Heart left ventricle (tissue), 16 donors: ENCODE data around the gene OR3A3. TPM values are rescaled to one million over a fixed set of nuclear protein-coding genes. Genes with fewer than 3 reads are reported as not detected.
"Not testable (repeated sequence)": the region's sequence is repeated elsewhere in the genome, so short reads cannot be mapped to it uniquely, and the experiment has no call there.

Source experiments
- ATAC-seq, 4 donors: fragments of 200-7000 bp; cut with Tn5 transposase; one replicate each; pipeline ENCODE4 v1.9.1; 2020 to 2022; ENCODE audit warnings: moderate library complexity in 4 of 4, mild to moderate bottlenecking in 3 of 4, moderate number of reproducible peaks in 1 of 4
- DNase-seq, 5 donors: peaks; one replicate each; pipeline ENCODE4 v3.0.0-alpha.2; 2020
- H3K27ac ChIP-seq, 12 donors: fragments of 200-600 bp; sonication (generic) in 4 of 12; one replicate each; pipeline versions ENCODE4 v1.5.0 to v1.8.0; 2016 to 2022; ENCODE audit warnings: mild to moderate bottlenecking in 2 of 12
- H3K27me3 ChIP-seq, 9 donors: fragments of 200-600 bp; sonication (generic) in 2 of 9; one replicate each; pipeline versions ENCODE4 v1.5.1 to v1.8.0; 2016 to 2022; ENCODE audit warnings: mild to moderate bottlenecking in 3 of 9
- H3K36me3 ChIP-seq, 9 donors: fragments of 200-600 bp; sonication (generic) in 2 of 9; one replicate each; pipeline versions ENCODE4 v1.5.0 to v1.8.0; 2018 to 2022; ENCODE audit warnings: mild to moderate bottlenecking in 2 of 9
- H3K4me1 ChIP-seq, 12 donors: fragments of 200-600 bp; sonication (generic) in 4 of 12; one replicate each; pipeline versions ENCODE4 v1.5.0 to v1.8.0; 2016 to 2022; ENCODE audit warnings: mild to moderate bottlenecking in 3 of 12
- H3K4me3 ChIP-seq, 12 donors: fragments of 200-600 bp; sonication (generic) in 4 of 12; one replicate each; pipeline versions ENCODE4 v1.5.0 to v1.8.0; 2017 to 2022; ENCODE audit warnings: mild to moderate bottlenecking in 9 of 12, moderate library complexity in 4 of 12
- H3K9me3 ChIP-seq, 12 donors: fragments of 200-600 bp; sonication (generic) in 4 of 12; one replicate each; pipeline versions ENCODE4 v1.5.0 to v1.8.0; 2016 to 2022; ENCODE audit warnings: mild to moderate bottlenecking in 1 of 12
- CTCF ChIP-seq, 12 donors: fragments of 200-600 bp; sonication (generic) in 4 of 12; IDR thresholded peaks; one replicate each; pipeline versions ENCODE4 v1.5.0 to v1.8.0; 2018 to 2022; ENCODE audit warnings: antibody characterized with exemption in 12 of 12, mild to moderate bottlenecking in 5 of 12
- POLR2A ChIP-seq, 2 donors: fragments of 450-650 bp; IDR thresholded peaks; one replicate each; pipeline ENCODE4 v1.6.1; 2017; ENCODE audit warnings: antibody characterized with exemption in 2 of 2, mild to moderate bottlenecking in 2 of 2, moderate library complexity in 2 of 2
- WGBS, 4 donors: extraction: QIAGEN DNeasy Blood & Tissue Kit in 2 of 4; methylation state at CpG; one replicate each; pipeline versions ENCODE4 v1.1.5 to v1.1.7; 2013 to 2018; 5-methylcytosine and 5-hydroxymethylcytosine counted together
- intact Hi-C, 10 donors: fragments of 100-400 bp; cut with DNase I; formaldehyde crosslinking; loops; one replicate each; pipeline versions ENCODE4 v1.11.1 to v1.14.2; 2022
- polyA plus RNA-seq, 2 donors: library from polyadenylated mRNA; stranded (reverse); fragments of 200-250 nt; gene quantifications; one replicate each; pipeline ENCODE4 v1.2.3, GENCODE V29; 2013
- total RNA-seq, 9 donors: library from RNA; depleted of rRNA in 2 of 9; stranded (reverse); fragments of >200 nt in 2 of 9; fragmentation: NEBNext Ultra II Directional in 3 of 9; extraction: Animal tissue kit (Norgen Biotek cat#: 25700) in 3 of 9; gene quantifications; one replicate each; pipeline versions ENCODE4 v1.1.0 to v1.2.4, GENCODE V29; 2016 to 2023
- donor health status: ischemic (EF 13 %, LVEDD 7.1; RV severe dilation, severe dysfunction).
- donor health status: healthy with polysubstance abuse.
- donor health status: DM: no; HTN: yes; CAD: no.
- donor health status: DM: no; HTN: no; CAD: no.
- donor health status: ischemic (EF 25% LVEDD 6.9; RV normal size, moderate dysfunction).
- donor health status: ischemic (EF 25% LVEDD 5.7; RV mildly dilated, moderate dysfunction).
- donor health status: healthy.
- donor health status: DM: yes; HTN: yes; CAD: no.
- donor health status: ischemic (EF 35%, LVEDD 5.7; RV mildly dilated, moderate dysfunction).
- donor health status: nonischemic (EF 11% LVEDD 7.7; RV severe dilation, severe dysfunction).
- donor health status: DM: yes; HTN: yes; CAD: no.
- donor health status: PGD.
- donor health status: ischemic (EF 29% LVEDD 5.4; RV normal size, mild dysfunction).
- donor health status: nonischemic (EF 23%, LVEDD 6.1; RV moderate dilation, normal function).

Gene OR3A3
- total and polyA plus RNA-seq, 11 donors, result not detected

- WGBS, 4 donors, result 42 to 55% (median 53%) methylated on average over 2 of the region's 2 CpGs
- Histone ChIP-seq H3K9me3 (peaks cover 0 to 7% (median 0%) of the 10 kb centered on the region in 12 donors), H3K27me3 (no peaks in the 10 kb centered on the region), H3K4me3 (no peak overlapping the region), H3K27ac (no peak overlapping the region), H3K4me1 (no peaks in the 10 kb centered on the region), H3K36me3 (no peaks in the 10 kb centered on the region)
- intact Hi-C loops, result no loop called here
- DNase-seq (no peak), ATAC-seq (no peak)
- TF ChIP-seq CTCF (IDR thresholded peaks at IDR 0.05), result no peak
- no peak for TF ChIP-seq POLR2A (IDR thresholded peaks at IDR 0.05)
Measured at GRCh38 chr17:3447625-3448024, 36.5 kb downstream of the OR3A3 start.

GRCh38 chr17:3448059-3448665 lies 37.0 kb downstream of the OR3A3 start:
- Histone ChIP-seq H3K9me3 (peaks cover 0 to 7% (median 0%) of the 10 kb centered on the region in 12 donors), H3K27ac (no peak overlapping the region), H3K4me3 (no peak overlapping the region), H3K4me1 (no peaks in the 10 kb centered on the region), H3K27me3 (no peaks in the 10 kb centered on the region), H3K36me3 (no peaks in the 10 kb centered on the region)
- WGBS, 4 donors, result 47 to 54% (median 51%) methylated on average over 2 of the region's 2 CpGs
- ATAC-seq (no peak), DNase-seq (no peak)
- TF ChIP-seq CTCF (IDR thresholded peaks at IDR 0.05), result no peak
- no peak for TF ChIP-seq POLR2A (IDR thresholded peaks at IDR 0.05)
- intact Hi-C loops, result no loop called here

GRCh38 chr17:3466355-3466754 lies 55.2 kb downstream of the OR3A3 start:
- H3K4me3 ChIP-seq, ATAC-seq, DNase-seq, H3K36me3 ChIP-seq, H3K4me1 ChIP-seq, H3K9me3 ChIP-seq, intact Hi-C loops, H3K27ac ChIP-seq, H3K27me3 ChIP-seq: not testable (repeated sequence)
- 75 to 88% (median 83%) methylated on average over 1 of the region's 1 CpG for WGBS, 4 donors

- TF ChIP-seq POLR2A (IDR thresholded peaks at IDR 0.05) (no peak), CTCF (IDR thresholded peaks at IDR 0.05) (no peak)
- intact Hi-C loops, result no loop called here
Measured at GRCh38 chr17:3469529-3469928, 58.4 kb downstream of the OR3A3 start.

GRCh38 chr17:3471599-3471998 lies 60.4 kb downstream of the OR3A3 start, which contains the start of gene SPATA22:
TSS of gene SPATA22 (minus strand) at chr17:3471819. CDS start at chr17:3469325, 2,494 bp downstream.
- TF ChIP-seq POLR2A (IDR thresholded peaks at IDR 0.05), result no peak
- TF ChIP-seq CTCF (IDR thresholded peaks at IDR 0.05), result no peak
- no peaks in the 10 kb centered on the region for H3K36me3 ChIP-seq
- H3K4me3 ChIP-seq, result no peak within 1 kb of the TSS
- H3K27me3 ChIP-seq, result no peaks in the 10 kb centered on the region
- intact Hi-C loops, result no loop called here
- ATAC-seq (no peak), DNase-seq (no peak)
- peaks cover 0 to 13% (median 0%) of the 10 kb centered on the region in 12 donors for H3K4me1 ChIP-seq
- no peak within 1 kb of the TSS for H3K27ac ChIP-seq
- 93 to 97% (median 96%) methylated on average over 38 of the region's 38 CpGs for WGBS, 4 donors
- H3K9me3 ChIP-seq, result no peaks in the 10 kb centered on the region

More at GRCh38 chr17:3469529-3469928, 58.4 kb downstream of the OR3A3 start:
- H3K9me3 ChIP-seq, result no peaks in the 10 kb centered on the region
- H3K4me3 ChIP-seq, result no peak overlapping the region
- 61 to 76% (median 68%) methylated on average over 5 of the region's 5 CpGs for WGBS, 4 donors
- peaks cover 0 to 5% (median 0%) of the 10 kb centered on the region in 12 donors for H3K4me1 ChIP-seq
- DNase-seq, result no peak
- H3K36me3 ChIP-seq, result no peaks in the 10 kb centered on the region
- no peaks in the 10 kb centered on the region for H3K27me3 ChIP-seq
- H3K27ac ChIP-seq, result no peak overlapping the region
- ATAC-seq, result no peak
